OCI-LY7 (cell line): ENCODE data around the gene COPA.

Experiments
- CTCF ChIP-seq: fragments of 200-600 bp; sonication (generic); conservative IDR thresholded peaks from 2 replicates; pipeline ENCODE4 v1.5.1; 2014; ENCODE audit warnings: mild to moderate bottlenecking, antibody characterized with exemption, low read length, moderate library complexity, mixed read lengths
- EZH2phosphoT487 ChIP-seq: fragments of 200-600 bp; sonication (generic); IDR thresholded peaks from 2 replicates; pipeline ENCODE4 v1.6.1; 2018; ENCODE audit warnings: low read depth, borderline replicate concordance, mild to moderate bottlenecking, mixed run types, antibody characterized with exemption, low read length, moderate library complexity, mixed read lengths

GRCh38 chr1:160366731-160367515, 23.9 kb upstream of the COPA start, which contains the start of gene NHLH1:
- TF ChIP-seq CTCF (no peak), EZH2phosphoT487 (no peak)
